Bronchial epithelial cell (primary cell): ENCODE measurements around the gene PCMT1. TPM values are rescaled to one million over a fixed set of nuclear protein-coding genes. Genes with fewer than 3 reads are reported as not detected.

Source experiments
- DNase-seq: peaks from one replicate; pipeline ENCODE4 v3.0.0-alpha.2; 2010; ENCODE audit warnings: low read depth
- FAIRE-seq: peaks from 2 replicates; lab custom pipeline; 2011; peaks lifted over from hg19 to GRCh38; lab: Jason Lieb, UNC
- H3K27me3 ChIP-seq: 2 replicates; pipeline ENCODE4 v1.5.1; 2011; ENCODE audit warnings: low read length; ENCODE audit not compliant: control insufficient read depth, insufficient read depth
- H3K36me3 ChIP-seq: 2 replicates; pipeline ENCODE4 v1.5.1; 2011; ENCODE audit warnings: low read length; ENCODE audit not compliant: control insufficient read depth, insufficient read depth
- H3K4me3 ChIP-seq: 2 replicates; pipeline ENCODE4 v1.5.1; 2011; ENCODE audit warnings: mild to moderate bottlenecking, low read depth, low read length, control low read depth
- CTCF ChIP-seq: IDR thresholded peaks from 2 replicates; pipeline ENCODE4 v1.5.1; 2011; ENCODE audit warnings: mild to moderate bottlenecking, moderate library complexity, low read length, control low read depth, inconsistent platforms; ENCODE audit not compliant: insufficient read depth, severe bottlenecking
- total RNA-seq: library from RNA; depleted of rRNA; stranded (reverse); fragments of >200 nt; gene quantifications from 2 replicates; pipeline ENCODE4 v1.2.1, GENCODE V29; 2014

The PCMT1 gene
- total RNA-seq, 1 donor from 2014 or later: 159 TPM

GRCh38 chr6:149725785-149726184, 23.8 kb upstream of the PCMT1 start:
- no peak overlapping the region for H3K4me3 ChIP-seq
- FAIRE-seq (no peak), DNase-seq (no peak)
- no peak for TF ChIP-seq CTCF
- H3K36me3 ChIP-seq: peaks cover 4% of the 10 kb centered on the region
- no peaks in the 10 kb centered on the region for H3K27me3 ChIP-seq

GRCh38 chr6:149727793-149728498, 21.6 kb upstream of the PCMT1 start:
- H3K36me3 ChIP-seq: peaks cover 5% of the 10 kb centered on the region
- no peak for DNase-seq
- no peaks in the 10 kb centered on the region for H3K27me3 ChIP-seq
- FAIRE-seq: no peak
- no peak overlapping the region for H3K4me3 ChIP-seq
- TF ChIP-seq CTCF: no peak

- TF ChIP-seq CTCF: no peak
- FAIRE-seq: no peak
- Histone ChIP-seq H3K4me3 (no peak overlapping the region), H3K27me3 (no peaks in the 10 kb centered on the region), H3K36me3 (peaks cover 5% of the 10 kb centered on the region)
- no peak for DNase-seq
These were observed 20.9 kb upstream of the PCMT1 start for GRCh38 chr6:149728499-149729234.

GRCh38 chr6:149729824-149730223, 19.7 kb upstream of the PCMT1 start:
- H3K27me3 ChIP-seq: no peaks in the 10 kb centered on the region
- FAIRE-seq: no peak
- TF ChIP-seq CTCF: no peak

GRCh38 chr6:149733089-149733720, 16.3 kb upstream of the PCMT1 start:
- Histone ChIP-seq H3K4me3 (no peak overlapping the region), H3K36me3 (peaks cover 9% of the 10 kb centered on the region), H3K27me3 (no peaks in the 10 kb centered on the region)
- DNase-seq (no peak), FAIRE-seq (no peak)
- no peak for TF ChIP-seq CTCF

More at GRCh38 chr6:149729824-149730223, 19.7 kb upstream of the PCMT1 start:
- DNase-seq: no peak
- Histone ChIP-seq H3K36me3 (peaks cover 5% of the 10 kb centered on the region), H3K4me3 (no peak overlapping the region)
